ENCODE results near the gene PRPH. TPM values are rescaled to one million over a fixed set of nuclear protein-coding genes. Genes with fewer than 3 reads are reported as not detected.

The PRPH gene
- total and polyA plus RNA-seq, 2 of the 8 experiments (the other 6 are each of a cell fraction or from before 2014, with no cell fraction given): 0.79 to 1.4 TPM

DNA sequence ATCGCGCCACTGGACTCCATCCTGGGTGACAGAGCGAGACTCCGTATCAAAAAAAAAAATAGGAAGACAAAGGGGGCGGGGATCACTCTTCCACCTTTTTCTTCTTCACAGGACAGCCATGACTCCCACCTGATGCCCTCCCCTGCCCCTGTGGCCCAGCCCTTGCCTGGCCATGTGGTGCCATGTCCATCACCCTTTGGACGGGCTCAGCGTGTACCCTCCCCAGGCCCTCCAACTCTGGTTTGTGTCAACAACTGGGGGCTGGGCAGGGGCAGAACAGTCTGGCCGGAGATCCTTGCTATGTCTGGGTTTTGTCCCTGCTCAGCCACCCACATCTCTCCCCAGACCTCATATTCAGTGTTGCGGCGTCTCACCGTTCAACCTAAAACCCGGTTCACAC is 33.9 kb downstream of the PRPH start:
- Histone ChIP-seq H2AK5ac (ENCODE audit: low read depth, low read length) (no peak overlapping the region), H3K23ac (ENCODE audit: insufficient read length) (no peak overlapping the region), H2AFZ (ENCODE audit: low read length) (no peak overlapping the region), H3K9me3 (ENCODE audit: insufficient read depth in 2 of 2, low read depth in 1 of 2, low read length in 1 of 2) (no peaks in the 10 kb centered on the region), H3K4me1 (replicated peaks in 1 of 4; ENCODE audit: control insufficient read depth in 3 of 4, insufficient read depth in 4 of 4, low read length in 3 of 4) (peaks cover 0 to 3% (median 2%) of the 10 kb centered on the region in 4 experiments; a peak in 4 of 7 replicates), H2BK12ac (ENCODE audit: low read depth, low read length) (no peak overlapping the region), H4K20me1 (replicated peaks in 1 of 2; ENCODE audit: control insufficient read depth in 1 of 2, insufficient read depth in 2 of 2, low read length in 2 of 2) (peaks cover 6 to 8% of the 10 kb centered on the region in 2 experiments), H2BK120ac (replicated peaks; ENCODE audit: low read depth, low read length) (no peak overlapping the region), H4K8ac (ENCODE audit: extremely low read depth, insufficient read depth, low read length) (no peak overlapping the region), H3K79me2 (ENCODE audit: control insufficient read depth in 1 of 2, insufficient read depth in 2 of 2, low read length in 2 of 2) (peaks cover 0 to 3% of the 10 kb centered on the region in 2 experiments; a peak in 1 of 4 replicates), H3K18ac (ENCODE audit: extremely low read depth, low read length) (no peak overlapping the region), H3K23me2 (ENCODE audit: low read depth, low read length) (peaks cover 2% of the 10 kb centered on the region; the same call in 1 of the 2 replicates), H3K27ac (ENCODE audit: low read depth, low read length) (no peak overlapping the region), H2BK5ac (ENCODE audit: low read depth, low read length) (no peak overlapping the region), H3K27me3 (replicated peaks in 1 of 4; ENCODE audit: control insufficient read depth in 3 of 4, extremely low read depth in 1 of 4, insufficient read depth in 3 of 4, low read length in 3 of 4) (peaks cover 8 to 22% (median 16%) of the 10 kb centered on the region in 4 experiments; a peak in 6 of 7 replicates), H2BK15ac (ENCODE audit: low read length) (no peak overlapping the region), H3K14ac (ENCODE audit: insufficient read length) (no peak overlapping the region), H2BK20ac (ENCODE audit: low read length) (no peak overlapping the region), H4K91ac (replicated peaks; ENCODE audit: insufficient read length, low read length) (no peak overlapping the region), H3K56ac (replicated peaks; ENCODE audit: insufficient read length, low read depth, low read length) (no peak overlapping the region), H3K9ac (replicated peaks in 1 of 4; ENCODE audit: extremely low read depth in 1 of 4, low read depth in 3 of 4, low read length in 3 of 4) (no peak overlapping the region), H3K36me3 (ENCODE audit: control insufficient read depth in 2 of 4, insufficient read depth in 4 of 4, low read length in 3 of 4) (peaks cover 5 to 37% (median 23%) of the 10 kb centered on the region in 4 experiments; a peak in 7 of 8 replicates), H3K79me1 (ENCODE audit: low read depth, low read length) (no peaks in the 10 kb centered on the region; the same call in 1 of the 2 replicates), H3K4me2 (ENCODE audit: insufficient read depth in 1 of 2, low read depth in 2 of 2, low read length in 2 of 2) (no peak overlapping the region), H3K4ac (replicated peaks; ENCODE audit: insufficient read length, low read depth, low read length) (no peak overlapping the region), H4K5ac (ENCODE audit: insufficient read length, low read depth, low read length) (no peak overlapping the region), H3K4me3 (ENCODE audit: extremely low read depth in 1 of 4, insufficient read depth in 2 of 4, low read depth in 3 of 4, low read length in 4 of 4) (no peak overlapping the region)
- CTCF ChIA-PET (ENCODE audit: partially characterized antibody): interaction anchor here (1.0 to 12.7 kb wide), 4 partner anchors 14 to 35 kb away, joined by 3 to 276 read pairs (median 156); partner anchors contain the start of genes DNAJC22 and PRPH
- FAIRE-seq (no peak), DNase-seq (ENCODE audit: low read depth in 1 of 2, low spot score in 2 of 2) (no peak)
- WGBS, 2 experiments (ENCODE audit: extremely low coverage in 1 of 2, insufficient coverage in 1 of 2, insufficient read length in 1 of 2, insufficient replicate concordance in 2 of 2, low coverage in 1 of 2, low lambda C conversion rate in 2 of 2, missing lambda C conversion rate in 1 of 2): 90% methylated on average over 7 of the region's 12 CpGs; no CpG with 5 or more reads in 1 of the 2 experiments
- POLR2A ChIA-PET (ENCODE audit: partially characterized antibody): interaction anchor here (1.6 kb wide), 1 partner anchor 14 kb away, joined by 5 read pairs; no protein-coding TSS in a partner anchor
- TF ChIP-seq ASH2L (IDR thresholded peaks at IDR 0.05; ENCODE audit: low read length) (no peak), CHD1 (IDR thresholded peaks at IDR 0.05; ENCODE audit: low read depth, low read length) (no peak), SAP30 (IDR thresholded peaks at IDR 0.05; ENCODE audit: insufficient read depth, insufficient replicate concordance, low read length) (no peak), YY1 (IDR thresholded peaks at IDR 0.05; ENCODE audit: low read depth, low read length) (no peak), BCL11A (IDR thresholded peaks at IDR 0.05; ENCODE audit: low read depth in 2 of 2, low read length in 2 of 2) (no peak), SRF (IDR thresholded peaks at IDR 0.05; ENCODE audit: low read depth, low read length) (no peak), EP300 (IDR thresholded peaks at IDR 0.05; ENCODE audit: borderline replicate concordance in 1 of 2, low read depth in 2 of 2, low read length in 2 of 2) (no peak), HDAC6 (IDR thresholded peaks at IDR 0.05; ENCODE audit: low read depth, low read length) (no peak), CTBP2 (IDR thresholded peaks at IDR 0.05; ENCODE audit: borderline replicate concordance, insufficient read depth, insufficient read length, low read length) (no peak), SP2 (IDR thresholded peaks at IDR 0.05; ENCODE audit: low read length) (no peak), HDAC2 (IDR thresholded peaks at IDR 0.05; ENCODE audit: borderline replicate concordance in 1 of 2, low read depth in 2 of 2, low read length in 2 of 2) (no peak), CEBPB (IDR thresholded peaks at IDR 0.05; ENCODE audit: low read depth, low read length) (no peak)
- TF ChIP-seq, protein P1, sequence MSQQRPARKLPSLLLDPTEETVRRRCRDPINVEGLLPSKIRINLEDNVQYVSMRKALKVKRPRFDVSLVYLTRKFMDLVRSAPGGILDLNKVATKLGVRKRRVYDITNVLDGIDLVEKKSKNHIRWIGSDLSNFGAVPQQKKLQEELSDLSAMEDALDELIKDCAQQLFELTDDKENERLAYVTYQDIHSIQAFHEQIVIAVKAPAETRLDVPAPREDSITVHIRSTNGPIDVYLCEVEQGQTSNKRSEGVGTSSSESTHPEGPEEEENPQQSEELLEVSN (IDR thresholded peaks at IDR 0.05): no peak

Measured in H1 (cell line).